SKM-1 (cell line): Measurements from ENCODE around the gene NDOR1.

ENCODE experiments used
- DNase-seq: peaks from one replicate; lab custom pipeline; 2025; ENCODE audit not compliant: unreplicated experiment; lab: John Stamatoyannopoulos, UW

Gene NDOR1

DNA sequence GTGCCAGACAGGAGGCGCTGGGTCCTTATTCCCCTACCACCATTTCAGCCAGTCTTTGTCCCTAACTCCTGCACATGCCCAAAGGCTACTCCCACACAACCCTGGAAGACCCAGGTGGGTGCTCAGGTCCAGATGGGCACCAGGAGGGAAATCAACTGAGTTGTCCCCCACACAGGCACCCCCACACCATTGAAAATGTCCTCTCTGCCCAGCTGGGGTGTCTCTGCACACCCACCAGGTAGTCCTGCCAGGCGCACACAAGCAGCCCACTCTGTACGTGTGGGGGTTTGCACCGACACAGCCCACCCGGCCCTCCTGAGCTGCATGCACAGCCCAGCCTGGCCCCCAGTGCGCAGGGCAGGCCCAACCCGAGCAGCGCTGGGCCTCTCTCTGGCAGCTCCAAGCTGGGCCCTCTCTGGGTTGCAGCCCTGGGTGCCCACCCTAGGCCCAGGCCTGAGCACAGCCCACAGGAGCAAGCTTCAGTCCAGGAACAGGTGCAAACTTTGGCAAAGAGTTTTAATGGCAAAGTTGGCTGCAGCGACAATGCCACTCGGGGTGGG is 14.3 kb downstream of the NDOR1 start:
- DNase-seq, result no peak

DNA sequence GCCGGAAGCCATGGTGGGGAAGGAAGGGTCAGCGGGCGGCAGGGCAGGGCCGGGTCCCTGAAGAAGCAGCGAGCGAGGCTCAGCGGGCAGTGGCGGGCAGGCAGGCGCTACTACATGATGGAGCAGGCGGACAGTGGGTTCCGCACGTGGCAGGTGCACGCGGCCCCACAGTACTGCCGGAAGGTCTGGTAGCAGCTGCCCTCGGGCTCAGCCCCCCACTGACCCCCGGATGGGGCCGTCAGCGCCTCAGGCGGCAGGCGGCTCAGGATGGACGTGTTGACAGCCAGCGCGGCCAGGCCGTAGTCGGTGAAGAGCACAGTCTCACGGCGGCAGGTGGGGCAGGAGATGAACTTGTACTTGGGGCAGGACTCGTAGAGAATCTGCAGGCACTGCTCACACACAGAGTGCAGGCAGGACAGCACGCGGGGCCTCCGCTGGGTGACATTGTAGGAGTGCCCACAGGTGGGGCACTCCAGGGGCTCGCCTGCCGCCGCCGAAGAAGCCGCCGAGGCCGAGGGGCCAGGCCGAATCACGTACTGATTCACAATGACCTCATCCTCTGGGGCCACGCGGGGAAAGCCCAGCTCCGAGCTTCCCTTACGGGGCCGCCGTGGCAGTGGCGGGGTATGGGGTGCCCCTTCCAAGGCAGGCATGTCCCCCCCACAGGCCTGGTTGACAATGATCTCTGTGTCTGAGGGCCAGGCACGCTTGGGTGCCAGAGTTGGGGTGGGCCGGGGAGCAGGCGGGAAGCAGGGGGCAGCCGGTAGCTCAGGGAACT is 15.0 kb downstream of the NDOR1 start:
- DNase-seq, result no peak

GRCh38 chr9:137221095-137221505 is 15.6 kb downstream of the NDOR1 start:
- DNase-seq, result no peak

DNA sequence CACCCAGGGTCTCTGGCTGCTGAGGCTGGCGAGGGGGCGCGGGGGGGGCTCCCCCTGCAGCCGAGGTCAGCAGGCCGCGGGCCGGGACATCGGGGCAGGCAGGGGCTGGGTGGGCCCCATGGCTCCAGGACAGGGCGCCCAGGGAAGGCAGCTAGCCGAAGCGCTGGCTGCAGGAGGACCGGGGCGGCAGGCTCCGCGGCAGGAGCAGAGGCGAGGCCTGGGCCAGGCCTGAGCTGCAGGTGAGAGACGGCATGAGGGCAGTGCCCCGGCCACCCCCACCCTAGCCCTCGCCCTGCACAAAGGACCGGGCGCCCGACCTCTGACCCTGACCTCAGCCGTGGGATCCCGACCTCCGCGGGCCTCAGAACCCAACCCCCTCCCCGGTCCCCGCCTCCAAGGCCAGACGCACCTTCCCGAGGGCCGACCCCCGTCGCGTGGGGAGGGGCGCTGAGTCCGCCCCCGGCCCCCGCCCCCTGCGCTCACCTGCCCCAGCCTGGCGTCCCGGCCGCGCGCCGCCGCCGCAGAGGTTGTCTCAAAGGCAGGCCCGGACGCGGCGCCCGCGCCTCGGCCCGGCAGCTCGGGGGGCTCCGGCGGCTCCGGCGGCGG is 16.1 kb downstream of the NDOR1 start:
- DNase-seq, result no peak

DNA sequence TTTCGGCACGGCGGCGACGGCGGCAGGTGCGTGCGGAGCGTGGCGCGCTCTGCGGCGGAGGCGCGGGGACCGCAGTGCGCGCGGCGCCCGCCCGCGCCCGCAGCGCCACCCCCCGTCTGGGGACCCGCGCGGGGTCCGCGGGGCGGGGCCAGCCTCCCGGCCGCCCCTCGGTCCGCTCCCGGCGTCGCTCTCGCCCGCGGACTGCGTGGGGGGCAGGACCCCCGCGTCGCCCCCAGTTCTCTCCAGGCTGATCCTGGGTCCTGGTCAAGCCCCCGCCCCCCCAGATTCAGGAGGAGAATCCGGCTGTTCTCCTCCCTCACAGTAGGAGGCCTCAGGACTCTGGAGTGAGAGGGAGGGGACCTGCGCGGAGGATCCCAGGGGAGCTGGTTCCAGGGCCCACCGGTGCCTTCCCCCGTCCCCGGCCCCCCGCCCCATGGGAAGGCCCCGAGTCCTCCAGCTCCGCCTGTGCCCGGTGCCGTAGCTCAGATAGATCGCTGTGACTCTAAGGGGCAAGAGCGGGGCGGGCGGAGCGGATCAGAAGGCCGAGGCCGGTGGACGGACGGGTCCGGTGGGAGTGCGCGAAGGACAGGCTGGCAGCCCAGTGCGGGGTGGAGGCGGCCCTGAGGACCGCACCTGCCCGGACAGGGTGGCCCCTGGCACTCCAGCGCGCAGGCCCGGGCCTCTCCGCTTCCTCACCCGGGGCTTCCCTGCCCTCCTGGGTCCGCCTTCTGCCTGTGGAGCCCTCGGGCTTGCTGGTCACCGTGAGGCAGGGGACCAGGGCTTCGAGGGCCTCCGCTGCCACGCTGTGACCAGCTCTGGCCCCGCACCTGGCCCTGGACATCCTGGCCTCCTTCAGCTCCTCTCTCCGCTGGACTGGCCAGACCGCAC is 16.9 kb downstream of the NDOR1 start, which contains the start of gene RNF208:
TSS of gene RNF208 (minus strand) at position 51 of the 888 bp plus-strand sequence. CDS start 1,028 bp downstream, outside the sequence.
- no peak for DNase-seq

- DNase-seq, result peak; percentile 97
These were observed 17.8 kb downstream of the NDOR1 start for GRCh38 chr9:137223078-137223970.

DNA sequence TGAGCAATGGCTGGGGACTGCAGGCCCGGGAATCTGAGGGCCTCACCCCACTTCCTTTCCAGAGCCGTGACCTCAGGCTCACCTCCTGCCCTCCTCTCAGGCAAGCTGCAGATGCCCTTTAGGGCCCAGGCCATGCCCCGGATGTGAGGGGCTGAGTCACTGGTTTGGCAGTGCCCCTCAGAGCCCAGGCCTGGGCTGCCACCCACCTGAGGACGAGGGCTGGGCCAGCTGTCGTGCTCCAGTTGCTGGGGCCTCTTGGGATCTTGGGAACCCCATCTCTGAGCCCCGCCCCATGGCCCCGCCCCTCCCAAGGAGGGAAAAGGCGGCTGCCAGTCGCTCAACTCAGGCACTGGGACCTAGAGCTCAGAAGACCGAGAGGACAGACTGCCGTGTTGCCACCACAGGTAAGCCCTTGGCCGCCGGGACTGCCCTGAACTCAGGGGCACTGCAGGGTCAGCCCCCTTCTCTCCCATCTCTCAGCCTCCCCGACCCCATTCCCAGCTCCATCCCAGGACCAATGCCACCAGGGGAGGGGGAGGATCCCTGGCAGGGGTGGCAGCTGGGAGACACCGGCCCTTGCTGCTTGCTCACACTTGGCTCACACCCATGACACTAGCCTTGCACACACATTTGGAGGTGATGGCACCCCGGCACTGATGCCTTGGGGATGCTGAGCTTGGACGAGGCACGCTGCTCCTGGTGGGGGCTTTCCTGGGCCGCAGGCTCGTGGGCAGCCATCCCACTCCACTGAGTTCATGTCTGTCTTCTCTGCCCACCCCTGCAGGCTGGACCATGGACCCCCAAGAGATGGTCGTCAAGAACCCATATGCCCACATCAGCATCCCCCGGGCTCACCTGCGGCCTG is 19.6 kb downstream of the NDOR1 start, which contains the start of gene CYSRT1:
TSS of gene CYSRT1 (plus strand) at position 345 of the 865 bp plus-strand sequence. CDS start at position 793, 448 bp downstream.
- DNase-seq, result no peak

- DNase-seq, result no peak
These were observed 20.3 kb downstream of the NDOR1 start for GRCh38 chr9:137225699-137226331.

DNA sequence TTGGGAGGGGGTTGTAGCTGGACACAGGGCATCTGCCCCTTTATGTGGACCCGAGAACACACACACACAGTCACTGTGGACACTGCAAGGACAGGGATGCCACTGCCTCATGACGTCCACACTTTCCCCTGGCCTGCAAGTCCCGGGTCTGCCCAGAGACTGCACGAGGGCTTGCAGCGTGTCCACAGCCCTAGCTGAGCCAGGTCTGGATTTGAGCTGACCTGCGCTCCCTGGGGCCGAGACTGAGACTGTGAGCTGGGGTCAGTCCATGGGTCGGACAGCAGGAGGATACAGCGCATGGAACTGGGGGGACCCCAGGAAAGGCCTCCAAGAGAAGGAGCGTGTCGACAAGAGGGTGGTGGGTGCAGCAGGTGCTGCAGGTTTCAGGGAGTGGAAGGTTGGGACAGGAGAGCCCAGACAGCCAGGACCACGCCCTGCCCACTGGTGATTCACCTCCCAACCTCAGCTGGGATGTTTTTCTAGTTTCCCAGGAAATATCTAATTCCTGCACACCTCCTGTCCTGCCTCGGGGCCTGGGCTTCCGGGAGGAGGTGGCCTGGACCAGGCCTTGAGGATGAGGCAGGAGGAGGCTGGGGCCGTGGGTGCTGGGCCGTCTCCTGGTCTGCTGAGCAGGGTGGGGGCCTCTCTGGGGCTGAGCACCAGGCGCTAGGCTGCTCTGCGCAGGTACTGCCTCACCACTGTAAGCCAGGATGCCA is 21.0 kb downstream of the NDOR1 start:
- DNase-seq, result no peak

DNA sequence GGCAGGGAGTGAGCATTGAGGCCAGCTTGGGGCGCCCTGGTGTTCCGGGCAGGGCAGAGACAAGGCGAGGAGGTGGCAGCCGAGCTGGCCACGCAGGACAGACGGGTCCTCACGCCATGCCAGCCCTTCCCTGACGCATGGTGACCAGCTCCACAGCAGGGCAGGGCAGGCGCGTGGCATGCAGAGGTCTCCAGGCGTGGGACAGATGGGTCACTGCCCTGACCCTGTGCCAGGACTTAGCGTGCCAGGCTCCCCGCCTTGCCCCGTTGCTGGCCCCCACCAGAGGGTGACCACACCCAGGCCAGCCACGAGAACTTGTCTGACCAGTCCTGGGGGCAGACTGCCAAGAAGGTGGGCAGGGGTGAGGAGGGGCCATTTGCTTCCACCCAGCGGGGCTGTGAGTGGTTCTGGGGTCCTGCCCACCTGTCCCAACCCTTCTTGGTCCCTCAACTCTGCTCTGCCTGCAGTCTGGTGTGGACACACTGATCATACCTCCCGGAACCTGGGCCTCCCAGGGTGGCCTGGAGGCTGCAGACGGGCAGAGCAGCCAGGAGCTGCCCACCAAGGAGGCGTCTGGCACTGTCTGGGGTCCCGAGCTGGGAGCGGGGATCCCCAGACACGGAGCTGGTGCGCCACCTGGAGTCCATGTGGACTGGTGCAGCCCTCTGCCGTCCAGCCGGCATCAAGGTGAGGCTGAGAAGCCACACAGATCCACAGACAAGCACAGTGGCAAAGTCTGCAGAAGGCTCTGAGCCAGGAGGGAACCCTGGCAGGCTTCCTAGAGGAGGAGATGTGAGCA is 21.8 kb downstream of the NDOR1 start, which contains the start of gene RNF224:
TSS of gene RNF224 (plus strand) at position 449 of the 799 bp plus-strand sequence. CDS start 834 bp downstream, outside the sequence.
- DNase-seq, result peak; percentile 55

- no peak for DNase-seq
These were observed 22.5 kb downstream of the NDOR1 start for GRCh38 chr9:137227853-137228505.

DNA sequence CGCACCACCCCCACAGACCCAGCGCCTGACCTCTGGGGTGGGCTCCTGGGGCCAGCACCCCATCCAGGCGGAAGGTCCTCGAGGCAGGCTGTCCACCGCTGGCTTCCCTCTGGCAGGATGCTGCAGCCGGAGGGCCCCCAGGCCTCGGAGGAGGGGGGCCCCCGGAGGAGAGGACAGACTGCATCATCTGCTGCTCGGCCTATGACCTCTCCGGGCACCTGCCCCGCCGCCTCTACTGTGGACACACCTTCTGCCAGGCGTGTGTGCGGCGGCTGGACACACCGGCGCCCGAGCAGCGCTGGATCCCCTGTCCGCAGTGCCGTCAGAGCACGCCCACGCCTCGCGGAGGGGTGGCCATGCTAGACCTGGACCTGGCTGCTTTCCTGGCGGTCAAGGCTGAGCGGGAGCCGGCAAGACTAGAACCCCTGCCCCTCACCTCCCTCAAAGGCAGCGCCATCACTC is 23.0 kb downstream of the NDOR1 start:
- no peak for DNase-seq

DNA sequence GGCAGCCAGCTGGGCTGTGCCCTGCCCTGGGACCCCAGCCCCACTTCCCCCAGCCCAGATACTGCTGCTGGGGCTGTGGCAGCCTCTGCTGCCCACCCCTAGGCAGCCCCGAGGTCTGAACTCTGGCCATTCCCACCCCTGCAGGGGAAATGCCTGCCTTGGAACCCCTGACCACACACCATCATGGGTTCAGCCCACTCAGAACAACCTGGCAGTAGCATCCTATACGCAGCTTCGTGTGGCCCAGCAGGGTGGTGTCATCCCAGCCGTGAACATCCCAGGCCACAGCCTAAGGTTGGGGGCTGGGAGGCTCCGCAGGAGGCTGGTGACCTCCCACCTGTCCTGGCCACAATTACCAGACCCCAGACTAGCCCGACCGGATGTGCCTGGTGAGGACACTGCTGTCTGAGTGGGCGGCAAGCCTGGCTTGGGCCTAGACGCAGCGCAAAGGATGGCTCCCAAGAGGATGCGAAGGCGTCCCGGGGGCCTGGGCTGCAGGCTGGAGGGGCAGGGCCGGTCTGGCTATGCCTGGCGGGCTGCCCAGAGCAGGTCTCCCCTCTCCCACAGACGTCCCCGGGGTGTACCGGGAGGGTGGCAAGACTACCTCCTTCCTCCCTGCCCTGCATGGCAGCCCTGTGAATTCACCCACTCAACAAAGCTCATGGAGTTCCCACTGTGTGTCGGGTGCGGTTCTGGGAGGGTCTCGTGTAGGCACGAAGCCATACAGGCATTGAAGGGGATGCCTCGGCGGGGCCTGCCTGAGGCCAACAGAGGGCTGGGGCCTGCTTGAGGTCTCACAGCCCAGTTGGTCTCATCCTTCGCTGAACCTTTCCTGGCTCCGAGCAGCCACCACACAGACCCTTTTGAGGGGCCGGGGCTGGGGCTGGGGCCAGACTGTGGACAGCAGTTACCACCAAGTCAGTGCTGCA is 23.7 kb downstream of the NDOR1 start:
- DNase-seq, result no peak

DNA sequence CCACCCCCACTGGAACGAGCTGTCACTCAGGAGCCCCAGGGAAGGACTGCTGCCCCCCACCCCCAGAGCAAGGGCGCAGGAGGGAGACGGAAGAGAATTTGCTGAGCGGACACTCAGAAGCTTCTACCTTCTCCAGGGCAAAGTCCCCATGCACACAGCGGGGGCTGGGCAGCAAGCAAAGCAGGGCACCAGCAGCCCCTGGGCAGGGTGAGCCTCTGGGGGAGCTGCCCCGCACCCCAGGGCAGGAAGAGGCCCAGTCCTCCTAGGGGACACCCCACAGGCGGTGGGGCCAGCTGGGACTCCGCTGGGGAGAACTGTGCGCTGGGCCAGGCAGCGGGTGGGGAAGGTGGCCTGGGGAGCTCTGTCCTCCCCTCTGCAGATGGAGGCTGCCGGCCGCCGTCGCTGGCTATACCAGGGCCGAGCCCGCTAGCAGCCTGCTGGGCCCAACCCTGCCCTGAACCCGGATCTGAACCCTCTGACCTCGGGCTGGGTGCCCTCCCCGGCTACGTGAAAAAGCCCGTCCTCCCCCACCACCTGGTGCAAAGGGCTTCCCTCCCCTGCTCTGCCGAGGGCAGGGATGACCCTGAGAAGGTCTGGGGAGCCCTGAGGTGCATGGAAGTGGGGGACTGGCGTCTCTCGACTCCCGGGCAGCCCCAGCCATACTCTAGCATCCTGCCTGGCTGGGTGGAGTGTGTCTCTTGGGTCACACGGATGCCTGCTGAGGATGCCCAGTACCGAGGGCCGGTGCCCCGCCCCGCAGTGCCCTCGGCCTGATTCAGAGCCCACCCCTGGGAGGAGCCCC is 24.6 kb downstream of the NDOR1 start:
- no peak for DNase-seq
